HCT116 (cell line): ENCODE data around the gene OST4. TPM values are rescaled to one million over a fixed set of nuclear protein-coding genes. Genes with fewer than 3 reads are reported as not detected.
A peak's percentile ranks its signal among the peaks of the same experiment; 100 is the strongest.

Experiments
- ATAC-seq: fragments of 200-7000 bp; cut with Tn5 transposase; 2 replicates; pipeline ENCODE4 v1.9.1; 2020; ENCODE audit warnings: mild to moderate bottlenecking, moderate library complexity
- BruUV-seq: library from RNA; stranded (reverse); fragments of 400-500 nt; replicated peaks from 2 replicates; lab custom pipeline; 2021; lab: Mats Ljungman, UMichigan
- CTCF ChIA-PET: fragments of 300-600 bp; sonication (Branson Sonifier 250); formaldehyde crosslinking; loops from one replicate; lab custom pipeline; 2021; ENCODE audit warnings: antibody characterized with exemption; lab: Charles Lee
- POLR2A ChIA-PET: fragments of 300-600, 350-600 bp; sonication (Branson Sonifier 250); formaldehyde crosslinking; loops from one replicate; lab custom pipeline; 2021; ENCODE audit warnings: antibody characterized with exemption; lab: Charles Lee
- RAD21 ChIA-PET, 2 experiments: fragments of 300-600 bp; sonication (Branson Sonifier 250); formaldehyde crosslinking; loops; one replicate each; lab custom pipeline; 2023; ENCODE audit warnings: low total read pairs in 2 of 2; ENCODE audit not compliant: uncharacterized antibody in 2 of 2, unreplicated experiment in 2 of 2, low non-redundant PET in 1 of 2; lab: Charles Lee
- DNase-seq: peaks from one replicate; pipeline ENCODE4 v3.0.0-alpha.2; 2010; ENCODE audit warnings: low read depth, low spot score
- H2AFZ ChIP-seq: fragments of 200-600 bp; shearing (Covaris generic), sonication (generic); 2 replicates; pipeline ENCODE4 v1.6.1; 2017; ENCODE audit warnings: low read depth, mixed run types, mixed read lengths, antibody characterized with exemption, low read length; ENCODE audit not compliant: poor library complexity, severe bottlenecking
- H3K27ac ChIP-seq: 2 replicates; pipeline ENCODE4 v1.5.1; 2012; ENCODE audit warnings: low read depth, low read length
- H3K27me3 ChIP-seq: fragments of 200-600 bp; sonication (generic); 2 replicates; pipeline ENCODE4 v1.6.1; 2016; ENCODE audit warnings: mixed run types, low read length, mixed read lengths; ENCODE audit not compliant: insufficient read depth
- H3K36me3 ChIP-seq, 2 experiments: fragments of 200-500 bp in 1 of 2; fragments of 200-600 bp in 1 of 2; sonication (Bioruptor generic) in 1 of 2; sonication (generic) in 1 of 2; 2 replicates each; pipeline versions ENCODE4 v1.5.1 to v1.6.1; 2014 to 2016; ENCODE audit warnings: low read length in 2 of 2, inconsistent platforms in 1 of 2, mixed read lengths in 1 of 2, mixed run types in 1 of 2; ENCODE audit not compliant: insufficient read depth in 2 of 2, control insufficient read depth in 1 of 2
- H3K4me1 ChIP-seq, 2 experiments: fragments of 200-600 bp in 1 of 2; sonication (generic) in 1 of 2; 2 replicates each; pipeline versions ENCODE4 v1.5.1 to v1.6.1; 2012 to 2017; ENCODE audit warnings: low read length in 2 of 2, inconsistent platforms in 1 of 2, mild to moderate bottlenecking in 1 of 2, mixed read lengths in 1 of 2, mixed run types in 1 of 2, moderate library complexity in 1 of 2; ENCODE audit not compliant: insufficient read depth in 2 of 2, control insufficient read depth in 1 of 2
- H3K4me2 ChIP-seq: fragments of 200-600 bp; sonication (generic); 2 replicates; pipeline ENCODE4 v1.6.1; 2017; ENCODE audit warnings: mixed run types, low read length, mixed read lengths
- H3K4me3 ChIP-seq, 2 experiments: fragments of 200-600 bp in 1 of 2; sonication (generic) in 1 of 2; replicated peaks in 1 of 2; 2 replicates each; pipeline ENCODE4 v1.5.1; 2011 to 2016; ENCODE audit warnings: low read length in 2 of 2, control low read depth in 1 of 2, low read depth in 1 of 2, mild to moderate bottlenecking in 1 of 2, mixed read lengths in 1 of 2, mixed run types in 1 of 2
- H3K79me2 ChIP-seq: fragments of 200-600 bp; sonication (generic); 2 replicates; pipeline ENCODE4 v1.6.1; 2017; ENCODE audit warnings: mild to moderate bottlenecking, mixed run types, low read length, moderate library complexity, mixed read lengths; ENCODE audit not compliant: insufficient read depth
- H3K9ac ChIP-seq: fragments of 200-600 bp; sonication (generic); 2 replicates; pipeline ENCODE4 v1.6.1; 2016; ENCODE audit warnings: low read length, mixed read lengths
- H3K9me2 ChIP-seq: fragments of 200-600 bp; sonication (generic), shearing (Covaris generic); 2 replicates; pipeline ENCODE4 v1.6.1; 2017; ENCODE audit warnings: mixed run types, mild to moderate bottlenecking, moderate library complexity; ENCODE audit not compliant: insufficient read depth
- H3K9me3 ChIP-seq, 2 experiments: fragments of 200-500 bp in 1 of 2; fragments of 200-600 bp in 1 of 2; sonication (Bioruptor generic) in 1 of 2; sonication (generic) in 1 of 2; 2 replicates each; pipeline ENCODE4 v1.6.1; 2014 to 2017; ENCODE audit warnings: low read length in 2 of 2, mixed read lengths in 2 of 2, inconsistent platforms in 1 of 2, low read depth in 1 of 2, mild to moderate bottlenecking in 1 of 2, mixed run types in 1 of 2, moderate library complexity in 1 of 2; ENCODE audit not compliant: control insufficient read depth in 1 of 2, insufficient read depth in 1 of 2
- H4K20me1 ChIP-seq: fragments of 200-600 bp; sonication (generic), shearing (Covaris generic); 2 replicates; pipeline ENCODE4 v1.6.1; 2017; ENCODE audit warnings: mixed run types, mild to moderate bottlenecking, moderate library complexity; ENCODE audit not compliant: insufficient read depth
- CBX3 ChIP-seq: IDR thresholded peaks from 2 replicates; pipeline ENCODE4 v1.6.1; 2012; ENCODE audit warnings: low read depth
- CEBPB ChIP-seq: IDR thresholded peaks from 2 replicates; pipeline ENCODE4 v1.6.1; 2012; ENCODE audit warnings: low read depth
- EGR1 ChIP-seq: IDR thresholded peaks from 2 replicates; pipeline ENCODE4 v1.6.1; 2012; ENCODE audit warnings: low read depth
- EZH2 ChIP-seq: fragments of 200-600 bp; sonication (generic); IDR thresholded peaks from 2 replicates; pipeline ENCODE4 v1.6.1; 2017; ENCODE audit warnings: antibody characterized with exemption, mixed run types
- EZH2phosphoT487 ChIP-seq: fragments of 200-600 bp; IDR thresholded peaks from 2 replicates; pipeline ENCODE4 v1.6.1; 2018; ENCODE audit warnings: antibody characterized with exemption, borderline replicate concordance
- FOSL1 ChIP-seq: IDR thresholded peaks from 2 replicates; pipeline ENCODE4 v1.6.1; 2012; ENCODE audit warnings: low read depth
- JUND ChIP-seq: IDR thresholded peaks from 2 replicates; pipeline ENCODE4 v1.6.1; 2012
- POLR2A ChIP-seq: IDR thresholded peaks from 2 replicates; pipeline ENCODE4 v1.7.0; 2011; ENCODE audit warnings: borderline replicate concordance; ENCODE audit not compliant: insufficient read depth, insufficient read length; ENCODE audit errors: extremely low read depth
- POLR2AphosphoS5 ChIP-seq: IDR thresholded peaks from 2 replicates; pipeline ENCODE4 v1.6.1; 2011; ENCODE audit warnings: mild to moderate bottlenecking, low read depth, low read length, moderate library complexity
- RAD21 ChIP-seq: IDR thresholded peaks from 2 replicates; pipeline ENCODE4 v1.6.1; 2012; ENCODE audit warnings: low read depth, mild to moderate bottlenecking
- REST ChIP-seq: IDR thresholded peaks from 2 replicates; pipeline ENCODE4 v1.6.1; 2012; ENCODE audit warnings: low read depth
- SIN3A ChIP-seq: IDR thresholded peaks from 2 replicates; pipeline ENCODE4 v1.6.1; 2012; ENCODE audit warnings: low read depth
- SRF ChIP-seq: IDR thresholded peaks from 2 replicates; pipeline ENCODE4 v1.6.1; 2012; ENCODE audit warnings: low read depth
- TCF7L2 ChIP-seq: IDR thresholded peaks from 2 replicates; pipeline ENCODE4 v1.7.0; 2011; ENCODE audit warnings: borderline replicate concordance, inconsistent platforms; ENCODE audit not compliant: insufficient read depth, insufficient read length; ENCODE audit errors: extremely low read depth
- YY1 ChIP-seq: IDR thresholded peaks from 2 replicates; pipeline ENCODE4 v1.6.1; 2011; ENCODE audit warnings: low read length, low read depth, moderate library complexity, mild to moderate bottlenecking; ENCODE audit not compliant: insufficient replicate concordance; ENCODE audit errors: extremely low read depth
- ZBTB33 ChIP-seq: IDR thresholded peaks from 2 replicates; pipeline ENCODE4 v1.6.1; 2011; ENCODE audit warnings: mild to moderate bottlenecking, low read length, moderate library complexity; ENCODE audit not compliant: insufficient replicate concordance; ENCODE audit errors: extremely low read depth
- ZFX ChIP-seq: fragments of 450-650 bp; IDR thresholded peaks from 2 replicates; pipeline ENCODE4 v1.6.1; 2017
- ZNF274 ChIP-seq: fragments of 200-500 bp; sonication (Bioruptor generic); IDR thresholded peaks from 2 replicates; pipeline ENCODE4 v1.6.1; 2014; ENCODE audit warnings: mild to moderate bottlenecking, low read depth, low read length, inconsistent platforms
- intact Hi-C: fragments of 100-400 bp; cut with micrococcal nuclease; formaldehyde crosslinking; loops from 2 replicates; pipeline ENCODE4 v1.10.0; 2022
- total RNA-seq: library from RNA; stranded (reverse); gene quantifications from one replicate; pipeline ENCODE4 v1.2.1, GENCODE V29; 2021; ENCODE audit not compliant: unreplicated experiment
- TF ChIP-seq, protein P1 (sequence below), 3 experiments: fragments of 200-600 bp in 1 of 3; sonication (generic) in 1 of 3; IDR thresholded peaks in 2 of 3; conservative IDR thresholded peaks in 1 of 3; 2 replicates each; pipeline ENCODE4 v1.5.1; 2012 to 2017; ENCODE audit warnings: low read depth in 2 of 3, low read length in 2 of 3, antibody characterized with exemption in 1 of 3, borderline replicate concordance in 1 of 3, control low read depth in 1 of 3, mild to moderate bottlenecking in 1 of 3, mixed read lengths in 1 of 3, mixed run types in 1 of 3, moderate library complexity in 1 of 3; ENCODE audit not compliant: insufficient read depth in 1 of 3

Gene OST4
- total RNA-seq, 1 experiment from 2014 or later = 187 TPM

DNA sequence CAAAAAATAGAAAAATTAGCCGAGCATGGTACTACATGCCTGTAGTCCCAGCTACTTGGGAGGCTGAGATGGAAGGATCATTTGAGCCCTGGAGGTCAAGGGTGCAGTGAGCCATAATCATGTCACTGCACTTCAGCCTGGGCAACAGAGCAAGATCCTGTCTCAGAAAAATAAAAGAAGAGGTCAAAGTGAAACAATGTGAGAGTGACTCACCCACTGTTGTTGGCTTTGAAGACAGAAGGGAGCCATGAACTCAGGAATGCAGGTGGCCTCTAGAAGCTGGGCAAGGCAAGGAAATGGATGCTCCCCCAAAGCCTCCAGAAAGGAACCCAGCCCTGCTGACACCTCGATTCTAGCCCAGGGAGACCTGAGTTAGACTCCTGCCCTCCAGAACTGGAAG is 42.4 kb downstream of the OST4 start:
- H2AFZ ChIP-seq = no peak overlapping the region
- CTCF ChIA-PET = no interaction called here
- RAD21 ChIA-PET = no interaction called here
- ATAC-seq = no peak
- POLR2A ChIA-PET = no interaction called here
- H4K20me1 ChIP-seq = no peaks in the 10 kb centered on the region
- peaks cover 57% of the 10 kb centered on the region for H3K79me2 ChIP-seq
- no peaks in the 10 kb centered on the region for H3K9me2 ChIP-seq
- no peak for DNase-seq
- no peak overlapping the region for H3K27ac ChIP-seq
- H3K4me1 ChIP-seq = peaks cover 5 to 35% of the 10 kb centered on the region in 2 experiments; a peak in 3 of 4 replicates
- TF ChIP-seq POLR2A (no peak), ZNF274 (no peak), CEBPB (no peak), FOSL1 (no peak), TCF7L2 (no peak), SIN3A (no peak), EZH2phosphoT487 (no peak), CBX3 (no peak), JUND (no peak), YY1 (no peak), POLR2AphosphoS5 (no peak), ZFX (no peak), REST (no peak), RAD21 (no peak), EZH2 (no peak), EGR1 (no peak), ZBTB33 (no peak), SRF (no peak)
- TF ChIP-seq, protein P1, sequence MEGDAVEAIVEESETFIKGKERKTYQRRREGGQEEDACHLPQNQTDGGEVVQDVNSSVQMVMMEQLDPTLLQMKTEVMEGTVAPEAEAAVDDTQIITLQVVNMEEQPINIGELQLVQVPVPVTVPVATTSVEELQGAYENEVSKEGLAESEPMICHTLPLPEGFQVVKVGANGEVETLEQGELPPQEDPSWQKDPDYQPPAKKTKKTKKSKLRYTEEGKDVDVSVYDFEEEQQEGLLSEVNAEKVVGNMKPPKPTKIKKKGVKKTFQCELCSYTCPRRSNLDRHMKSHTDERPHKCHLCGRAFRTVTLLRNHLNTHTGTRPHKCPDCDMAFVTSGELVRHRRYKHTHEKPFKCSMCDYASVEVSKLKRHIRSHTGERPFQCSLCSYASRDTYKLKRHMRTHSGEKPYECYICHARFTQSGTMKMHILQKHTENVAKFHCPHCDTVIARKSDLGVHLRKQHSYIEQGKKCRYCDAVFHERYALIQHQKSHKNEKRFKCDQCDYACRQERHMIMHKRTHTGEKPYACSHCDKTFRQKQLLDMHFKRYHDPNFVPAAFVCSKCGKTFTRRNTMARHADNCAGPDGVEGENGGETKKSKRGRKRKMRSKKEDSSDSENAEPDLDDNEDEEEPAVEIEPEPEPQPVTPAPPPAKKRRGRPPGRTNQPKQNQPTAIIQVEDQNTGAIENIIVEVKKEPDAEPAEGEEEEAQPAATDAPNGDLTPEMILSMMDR (IDR thresholded peaks at IDR 0.05 in 2 of 3, conservative IDR thresholded peaks at IDR 0.05 in 1 of 3; ENCODE audit: borderline replicate concordance in 1 of 3, insufficient read depth in 1 of 3, low read depth in 2 of 3, low read length in 2 of 3) = no peak
- TF ChIP-seq, all 23 proteins: peak for 0
- BruUV-seq = no TSS peak
- H3K9ac ChIP-seq = no peak overlapping the region
- intact Hi-C loops = loop anchor here (2.0 kb wide), 1 partner anchor 60 kb away; no protein-coding TSS in a partner anchor
- H3K27me3 ChIP-seq = no peaks in the 10 kb centered on the region
- H3K36me3 ChIP-seq = peaks cover 2 to 8% of the 10 kb centered on the region in 2 experiments; a peak in 2 of 4 replicates
- no peaks in the 10 kb centered on the region for H3K9me3 ChIP-seq
- peak overlapping the region; percentile 29 for H3K4me2 ChIP-seq
- no peak overlapping the region for H3K4me3 ChIP-seq
